A673 (cell line): ENCODE results near the gene HOXC10. TPM values are rescaled to one million over a fixed set of nuclear protein-coding genes. Genes with fewer than 3 reads are reported as not detected.

Experiments
- BruUV-seq: library from RNA; stranded (reverse); fragments of 400-500 nt; replicated peaks from 2 replicates; lab custom pipeline; 2021; lab: Mats Ljungman, UMichigan
- CTCF ChIA-PET: fragments of 300-600 bp; sonication (Branson Sonifier 250); formaldehyde crosslinking; loops from one replicate; lab custom pipeline; 2022; ENCODE audit warnings: antibody characterized with exemption; lab: Charles Lee
- POLR2A ChIA-PET: fragments of 300-600 bp; sonication (Branson Sonifier 250); formaldehyde crosslinking; loops from one replicate; lab custom pipeline; 2022; ENCODE audit warnings: antibody characterized with exemption; ENCODE audit not compliant: low non-redundant PET; lab: Charles Lee
- DNase-seq: peaks from one replicate; pipeline ENCODE4 v3.0.0-alpha.2; 2015; ENCODE audit warnings: low spot score
- H3K27ac ChIP-seq: fragments of 200-600 bp; sonication (generic); 2 replicates; pipeline ENCODE4 v1.5.1; 2016; ENCODE audit warnings: mixed run types, low read depth, mild to moderate bottlenecking, mixed read lengths, antibody characterized with exemption, low read length; ENCODE audit not compliant: poor library complexity, severe bottlenecking
- H3K27me3 ChIP-seq: fragments of 200-600 bp; sonication (generic); replicated peaks from 2 replicates; pipeline ENCODE4 v1.6.1; 2017; ENCODE audit warnings: mixed run types, low read depth, mild to moderate bottlenecking, mixed read lengths, antibody characterized with exemption, low read length; ENCODE audit not compliant: insufficient read depth, poor library complexity
- H3K36me3 ChIP-seq: fragments of 200-600 bp; sonication (generic); 2 replicates; pipeline ENCODE4 v1.6.1; 2016; ENCODE audit warnings: mixed run types, mild to moderate bottlenecking, mixed read lengths, antibody characterized with exemption, low read length; ENCODE audit not compliant: insufficient read depth, poor library complexity, severe bottlenecking
- H3K4me1 ChIP-seq: fragments of 200-600 bp; sonication (generic); 2 replicates; pipeline ENCODE4 v1.6.1; 2017; ENCODE audit warnings: mixed run types, mild to moderate bottlenecking, mixed read lengths, antibody characterized with exemption, low read length; ENCODE audit not compliant: insufficient read depth, poor library complexity, severe bottlenecking
- H3K4me3 ChIP-seq: fragments of 200-600 bp; sonication (generic); 2 replicates; pipeline ENCODE4 v1.5.1; 2016; ENCODE audit warnings: low read depth, mixed run types, mild to moderate bottlenecking, mixed read lengths, low read length; ENCODE audit not compliant: poor library complexity, severe bottlenecking
- H3K9me3 ChIP-seq: fragments of 200-600 bp; sonication (generic); 2 replicates; pipeline ENCODE4 v1.6.1; 2016; ENCODE audit warnings: mixed run types, low read depth, mild to moderate bottlenecking, mixed read lengths, antibody characterized with exemption, low read length; ENCODE audit not compliant: poor library complexity, severe bottlenecking
- EZH2 ChIP-seq: fragments of 200-600 bp; sonication (generic); IDR thresholded peaks from 2 replicates; pipeline ENCODE4 v1.6.1; 2017; ENCODE audit warnings: borderline replicate concordance, low read depth, mild to moderate bottlenecking, mixed read lengths, antibody characterized with exemption, low read length; ENCODE audit not compliant: poor library complexity, severe bottlenecking
- intact Hi-C: fragments of 100-400 bp; cut with micrococcal nuclease; formaldehyde crosslinking; loops from one replicate; pipeline ENCODE4 v1.10.0; 2022; ENCODE audit not compliant: unreplicated experiment
- total RNA-seq: library from RNA; stranded (reverse); gene quantifications from 2 replicates; pipeline ENCODE4 v1.2.3, GENCODE V29; 2021
- TF ChIP-seq, protein P1 (sequence below): fragments of 300-800, 200-600 bp; sonication (generic); conservative IDR thresholded peaks from 2 replicates; pipeline ENCODE4 v1.5.1; 2017; ENCODE audit warnings: low read depth, mild to moderate bottlenecking, antibody characterized with exemption, low read length, moderate library complexity, mixed read lengths

HOXC10 gene
- total RNA-seq, 1 experiment from 2014 or later = 27.8 TPM

DNA sequence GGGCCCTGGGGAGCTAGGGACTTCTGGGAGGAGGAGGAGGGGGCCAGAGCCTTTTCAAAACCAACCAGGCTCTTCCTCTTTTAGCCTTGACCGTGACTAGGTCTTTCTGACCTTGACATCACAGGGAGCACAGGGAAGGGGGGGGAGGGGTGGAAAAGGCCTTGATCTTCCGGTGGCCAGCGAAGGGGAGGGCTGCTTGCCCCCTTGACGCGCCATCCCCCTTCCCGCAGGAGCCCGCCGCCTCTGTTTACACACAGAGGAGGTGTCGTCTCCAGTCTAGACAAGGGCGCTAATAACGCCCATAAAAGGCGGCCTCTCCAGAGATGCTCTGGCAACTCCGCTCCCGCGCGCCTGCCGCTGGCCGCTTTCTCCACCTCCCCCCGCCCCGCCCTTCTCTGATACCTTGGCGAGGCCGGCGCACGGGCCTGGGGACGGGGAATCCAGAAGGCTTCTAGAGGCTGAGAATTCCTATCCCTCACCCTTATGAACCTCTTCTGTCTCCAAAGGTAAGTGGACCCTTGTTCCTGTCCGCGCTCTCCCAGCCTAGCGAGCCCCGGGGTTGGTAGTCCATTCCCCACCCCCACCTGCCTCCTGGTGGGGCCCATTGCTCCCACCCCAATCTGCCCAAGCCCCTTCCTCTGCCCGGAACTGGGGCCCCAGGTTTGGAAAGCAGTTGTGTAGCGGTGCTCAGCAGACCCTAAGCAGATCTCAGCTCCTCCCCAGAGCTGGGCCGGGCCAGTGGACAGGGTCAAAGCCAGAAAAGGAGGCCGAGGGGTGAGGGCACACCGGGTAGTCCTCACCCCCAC is 35.1 kb upstream of the HOXC10 start:
- Histone ChIP-seq H3K9me3 (no peaks in the 10 kb centered on the region), H3K36me3 (no peaks in the 10 kb centered on the region), H3K27ac (no peak overlapping the region), H3K4me3 (no peak overlapping the region), H3K27me3 (no peaks in the 10 kb centered on the region), H3K4me1 (no peaks in the 10 kb centered on the region)
- POLR2A ChIA-PET = interaction anchor here (0.9 kb wide), 1 partner anchor 10 kb away, joined by 4 read pairs; no protein-coding TSS in a partner anchor
- intact Hi-C loops = no loop called here
- no TSS peak for BruUV-seq
- DNase-seq = no peak
- CTCF ChIA-PET = interaction anchor here (0.5 kb wide), 1 partner anchor 16 kb away, joined by 5 read pairs; no protein-coding TSS in a partner anchor
- TF ChIP-seq, protein P1, sequence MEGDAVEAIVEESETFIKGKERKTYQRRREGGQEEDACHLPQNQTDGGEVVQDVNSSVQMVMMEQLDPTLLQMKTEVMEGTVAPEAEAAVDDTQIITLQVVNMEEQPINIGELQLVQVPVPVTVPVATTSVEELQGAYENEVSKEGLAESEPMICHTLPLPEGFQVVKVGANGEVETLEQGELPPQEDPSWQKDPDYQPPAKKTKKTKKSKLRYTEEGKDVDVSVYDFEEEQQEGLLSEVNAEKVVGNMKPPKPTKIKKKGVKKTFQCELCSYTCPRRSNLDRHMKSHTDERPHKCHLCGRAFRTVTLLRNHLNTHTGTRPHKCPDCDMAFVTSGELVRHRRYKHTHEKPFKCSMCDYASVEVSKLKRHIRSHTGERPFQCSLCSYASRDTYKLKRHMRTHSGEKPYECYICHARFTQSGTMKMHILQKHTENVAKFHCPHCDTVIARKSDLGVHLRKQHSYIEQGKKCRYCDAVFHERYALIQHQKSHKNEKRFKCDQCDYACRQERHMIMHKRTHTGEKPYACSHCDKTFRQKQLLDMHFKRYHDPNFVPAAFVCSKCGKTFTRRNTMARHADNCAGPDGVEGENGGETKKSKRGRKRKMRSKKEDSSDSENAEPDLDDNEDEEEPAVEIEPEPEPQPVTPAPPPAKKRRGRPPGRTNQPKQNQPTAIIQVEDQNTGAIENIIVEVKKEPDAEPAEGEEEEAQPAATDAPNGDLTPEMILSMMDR = no peak
- TF ChIP-seq EZH2 = no peak

DNA sequence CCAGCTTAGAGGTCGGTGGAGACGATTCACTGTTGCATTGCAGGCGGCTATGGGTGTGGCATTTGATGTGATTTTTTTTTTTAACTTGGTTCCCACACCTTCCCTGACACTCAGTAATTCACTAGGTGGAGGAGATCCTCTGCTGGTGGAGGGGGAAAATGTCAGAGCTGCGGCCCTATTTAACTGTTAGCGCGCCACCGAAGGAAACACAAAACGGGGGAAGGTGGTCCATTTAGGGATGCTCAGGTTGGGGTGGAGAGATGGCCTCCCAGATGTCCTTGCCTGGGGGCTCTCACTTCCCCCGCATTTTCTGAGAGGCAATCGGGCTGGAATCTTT is 34.5 kb upstream of the HOXC10 start:
- Histone ChIP-seq H3K4me1 (peaks cover 2% of the 10 kb centered on the region), H3K27me3 (peaks cover 2% of the 10 kb centered on the region), H3K36me3 (no peaks in the 10 kb centered on the region), H3K27ac (no peak overlapping the region), H3K4me3 (no peak overlapping the region), H3K9me3 (no peaks in the 10 kb centered on the region)
- POLR2A ChIA-PET = interaction anchor here (0.9 kb wide), 1 partner anchor 11 kb away, joined by 4 read pairs; no protein-coding TSS in a partner anchor
- no peak for DNase-seq
- BruUV-seq = no TSS peak
- CTCF ChIA-PET = interaction anchor here (0.5 kb wide), 1 partner anchor 15 kb away, joined by 5 read pairs; no protein-coding TSS in a partner anchor
- TF ChIP-seq EZH2 = no peak
- TF ChIP-seq, protein P1 = 0 out of 2 replicates have a peak, but pooled peaks have one; percentile 19
- intact Hi-C loops = no loop called here

DNA sequence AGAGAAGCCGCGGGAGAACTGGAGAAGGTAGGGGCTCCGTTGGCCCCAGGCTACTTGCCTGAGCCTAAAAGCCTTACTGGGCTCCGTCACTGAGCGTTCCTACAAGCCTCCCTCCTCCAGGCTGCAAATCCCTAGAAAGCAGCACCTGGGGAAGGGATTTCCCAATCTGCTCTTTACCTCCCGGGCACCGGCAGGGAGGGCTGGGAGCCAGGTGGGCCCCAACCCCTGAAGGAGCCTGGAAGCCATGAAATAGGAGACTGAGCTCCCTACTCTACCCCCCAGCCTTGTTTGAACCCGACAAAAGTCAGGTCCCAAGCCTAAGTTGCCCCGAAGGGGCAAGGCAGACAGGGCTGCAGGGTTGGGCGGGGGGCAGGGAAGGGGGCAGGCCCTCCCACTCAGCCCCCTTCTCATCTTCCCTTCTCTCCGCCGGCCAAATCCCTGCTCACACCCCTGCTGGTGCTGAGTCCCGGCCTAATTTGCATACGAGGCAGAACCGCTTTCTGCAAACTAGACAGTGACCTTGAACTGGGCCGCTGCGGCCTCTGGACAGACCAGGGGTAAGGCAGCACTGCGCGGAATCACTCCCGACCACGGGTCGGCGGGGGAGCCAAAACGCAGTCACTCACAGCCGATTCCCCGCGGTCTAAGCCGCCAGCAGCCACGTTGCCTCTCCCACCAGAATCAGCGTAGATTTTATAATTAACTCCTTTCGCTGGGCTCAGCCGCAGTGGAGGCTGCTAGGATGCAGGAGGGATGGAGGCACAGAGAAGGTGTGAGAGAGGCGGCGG is 34.0 kb upstream of the HOXC10 start:
- Histone ChIP-seq H3K27me3 (peaks cover 6% of the 10 kb centered on the region), H3K9me3 (no peaks in the 10 kb centered on the region), H3K4me3 (no peak overlapping the region), H3K27ac (no peak overlapping the region), H3K4me1 (peaks cover 3% of the 10 kb centered on the region), H3K36me3 (no peaks in the 10 kb centered on the region)
- TF ChIP-seq, protein P1 = no peak
- TF ChIP-seq EZH2 = no peak
- DNase-seq = no peak
- ChIA-PET CTCF (interaction anchor here (0.5 kb wide), 1 partner anchor 14 kb away, joined by 5 read pairs; no protein-coding TSS in a partner anchor), POLR2A (interaction anchor here (0.6 to 0.9 kb wide), 2 partner anchors 11 to 367 kb away, joined by 4 to 5 read pairs; no protein-coding TSS in a partner anchor)
- BruUV-seq = no TSS peak
- intact Hi-C loops = no loop called here
